Epithelial cell of esophagus (primary cell): ENCODE data around the gene AOAH.
A peak's percentile ranks its signal among the peaks of the same experiment; 100 is the strongest.

Experiments used
- DNase-seq: peaks from one replicate; pipeline ENCODE4 v3.0.0; 2010; ENCODE audit warnings: low read depth
- H3K4me3 ChIP-seq: 2 replicates; pipeline ENCODE4 v1.5.1; 2011; ENCODE audit warnings: mild to moderate bottlenecking, low read length, control low read depth
- TF ChIP-seq, protein P1 (sequence below): IDR thresholded peaks from 2 replicates; pipeline ENCODE4 v1.5.1; 2011; ENCODE audit warnings: low read depth, mild to moderate bottlenecking, low read length, control low read depth, inconsistent platforms; ENCODE audit not compliant: insufficient read depth; ENCODE audit errors: missing control alignments

AOAH gene

GRCh38 chr7:36546331-36546730, 178.0 kb downstream of the AOAH start:
- TF ChIP-seq, protein P1, sequence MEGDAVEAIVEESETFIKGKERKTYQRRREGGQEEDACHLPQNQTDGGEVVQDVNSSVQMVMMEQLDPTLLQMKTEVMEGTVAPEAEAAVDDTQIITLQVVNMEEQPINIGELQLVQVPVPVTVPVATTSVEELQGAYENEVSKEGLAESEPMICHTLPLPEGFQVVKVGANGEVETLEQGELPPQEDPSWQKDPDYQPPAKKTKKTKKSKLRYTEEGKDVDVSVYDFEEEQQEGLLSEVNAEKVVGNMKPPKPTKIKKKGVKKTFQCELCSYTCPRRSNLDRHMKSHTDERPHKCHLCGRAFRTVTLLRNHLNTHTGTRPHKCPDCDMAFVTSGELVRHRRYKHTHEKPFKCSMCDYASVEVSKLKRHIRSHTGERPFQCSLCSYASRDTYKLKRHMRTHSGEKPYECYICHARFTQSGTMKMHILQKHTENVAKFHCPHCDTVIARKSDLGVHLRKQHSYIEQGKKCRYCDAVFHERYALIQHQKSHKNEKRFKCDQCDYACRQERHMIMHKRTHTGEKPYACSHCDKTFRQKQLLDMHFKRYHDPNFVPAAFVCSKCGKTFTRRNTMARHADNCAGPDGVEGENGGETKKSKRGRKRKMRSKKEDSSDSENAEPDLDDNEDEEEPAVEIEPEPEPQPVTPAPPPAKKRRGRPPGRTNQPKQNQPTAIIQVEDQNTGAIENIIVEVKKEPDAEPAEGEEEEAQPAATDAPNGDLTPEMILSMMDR = no peak
- no peak overlapping the region for H3K4me3 ChIP-seq
- no peak for DNase-seq

- H3K4me3 ChIP-seq = no peak overlapping the region
- no peak for DNase-seq
- TF ChIP-seq, protein P1 = no peak
Observed at GRCh38 chr7:36545291-36545690, 179.0 kb downstream of the AOAH start.

- TF ChIP-seq, protein P1 = no peak
- DNase-seq = no peak
- H3K4me3 ChIP-seq = no peak overlapping the region
Observed at GRCh38 chr7:36538126-36538525, 186.2 kb downstream of the AOAH start.

DNA sequence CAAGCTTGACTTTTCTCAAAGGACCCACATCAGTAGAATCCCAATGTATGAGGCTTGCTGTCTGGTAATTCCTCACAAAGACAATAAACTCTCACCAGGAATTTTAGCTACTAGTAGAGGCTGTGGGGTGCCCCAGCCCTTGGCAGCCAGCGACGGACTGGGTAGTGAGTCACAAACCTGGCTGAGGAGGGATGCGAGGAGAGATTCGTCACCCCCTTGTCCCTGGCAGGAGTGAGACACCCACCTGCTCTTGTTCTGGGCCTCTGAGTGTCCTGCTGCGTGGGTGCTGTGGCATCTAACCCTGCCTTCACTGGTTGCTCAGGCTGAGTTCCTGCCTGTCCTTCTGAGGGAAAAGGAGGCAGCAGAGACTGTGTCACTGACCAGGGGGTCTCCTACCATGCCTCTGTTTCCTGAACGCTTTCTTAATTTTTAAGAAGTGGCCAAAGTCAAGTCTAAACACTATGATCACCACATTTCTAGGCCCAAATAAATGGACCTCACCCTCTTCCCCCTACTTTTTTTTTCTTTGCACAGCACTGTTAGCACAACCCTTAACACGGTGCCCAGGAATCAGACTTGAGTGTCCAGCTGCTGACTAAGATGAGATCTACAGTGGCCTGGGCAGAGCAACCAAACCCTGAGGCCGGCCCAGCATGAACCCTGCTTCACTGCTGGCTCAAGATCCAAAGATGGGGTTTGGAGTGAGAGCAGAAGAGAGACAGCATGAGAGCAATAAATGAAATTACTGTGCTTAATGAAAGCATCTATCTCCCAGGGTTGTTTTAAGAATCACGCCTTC, 188.2 kb downstream of the AOAH start:
- H3K4me3 ChIP-seq = no peak overlapping the region
- DNase-seq = peak; percentile 71
- TF ChIP-seq, protein P1 = no peak

- TF ChIP-seq, protein P1 = no peak
- DNase-seq = no peak
- H3K4me3 ChIP-seq = no peak overlapping the region
Observed at GRCh38 chr7:36533717-36534116, 190.6 kb downstream of the AOAH start.

DNA sequence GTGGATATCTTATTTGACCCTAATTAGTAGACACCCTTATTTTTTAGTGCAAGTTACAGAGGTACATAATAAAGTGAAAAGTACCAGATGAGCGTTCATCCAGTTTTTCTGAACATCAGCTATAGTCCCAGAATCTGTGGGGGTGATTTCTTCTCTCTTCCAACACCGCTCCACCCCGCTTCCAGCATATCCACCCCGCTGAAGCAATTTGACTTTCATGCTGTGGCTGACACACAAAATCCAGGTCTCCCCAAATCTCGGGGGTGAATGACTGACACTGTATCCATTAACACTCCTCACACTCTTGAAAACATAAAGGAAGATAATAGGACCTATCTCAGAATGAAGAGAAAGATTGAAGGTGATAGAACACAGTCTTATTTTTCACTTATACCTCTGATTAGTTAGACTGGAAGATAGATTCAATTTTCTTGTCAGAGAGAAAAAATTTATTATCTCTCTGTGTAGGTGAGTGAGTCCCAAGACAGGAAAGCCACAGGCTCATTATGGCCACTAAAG, 191.3 kb downstream of the AOAH start:
- TF ChIP-seq, protein P1 = no peak
- no peak for DNase-seq
- H3K4me3 ChIP-seq = no peak overlapping the region

GRCh38 chr7:36531951-36532350, 192.3 kb downstream of the AOAH start:
- DNase-seq = no peak
- TF ChIP-seq, protein P1 = no peak
- no peak overlapping the region for H3K4me3 ChIP-seq
